Endothelial cell of umbilical vein (primary cell): Measurements from ENCODE around the gene RSKR. TPM values are rescaled to one million over a fixed set of nuclear protein-coding genes. Genes with fewer than 3 reads are reported as not detected.

ENCODE experiments used
- BruUV-seq: library from RNA; stranded (reverse); fragments of 400-500 nt; replicated peaks from 2 replicates; lab custom pipeline; 2021; lab: Mats Ljungman, UMichigan
- CTCF ChIA-PET: fragments of 300-600, 350-600 bp; sonication (Branson Sonifier 250); formaldehyde crosslinking; loops from one replicate; lab custom pipeline; 2021; ENCODE audit warnings: antibody characterized with exemption, inconsistent platforms; lab: Charles Lee
- POLR2A ChIA-PET: fragments of 300-600, 350-600 bp; sonication (Branson Sonifier 250); formaldehyde crosslinking; loops from one replicate; lab custom pipeline; 2021; ENCODE audit warnings: antibody characterized with exemption, inconsistent platforms; lab: Charles Lee
- DNase-seq: peaks from one replicate; pipeline ENCODE4 v3.0.0-alpha.2; 2011; ENCODE audit warnings: low read depth, low spot score
- FAIRE-seq: peaks from 2 replicates; lab custom pipeline; 2011; peaks lifted over from hg19 to GRCh38; lab: Jason Lieb, UNC
- H2AFZ ChIP-seq: 2 replicates; pipeline ENCODE4 v1.6.0; 2012; ENCODE audit warnings: low read depth, low read length, control low read depth, inconsistent platforms
- H3K27ac ChIP-seq: 2 replicates; pipeline ENCODE4 v1.5.1; 2011; ENCODE audit warnings: low read depth, mild to moderate bottlenecking, control low read depth, low read length, moderate library complexity; ENCODE audit not compliant: insufficient read depth
- H3K27me3 ChIP-seq, 2 experiments: 2 replicates each; pipeline versions ENCODE4 v1.6.0 to v1.6.1; 2011; ENCODE audit warnings: low read length in 2 of 2, mixed read lengths in 1 of 2; ENCODE audit not compliant: control insufficient read depth in 2 of 2, insufficient read depth in 2 of 2
- H3K36me3 ChIP-seq, 2 experiments: 2 replicates in 1 of 2; 3 replicates in 1 of 2; pipeline ENCODE4 v1.5.1; 2011; ENCODE audit warnings: low read length in 2 of 2, mild to moderate bottlenecking in 1 of 2, moderate library complexity in 1 of 2; ENCODE audit not compliant: control insufficient read depth in 2 of 2, insufficient read depth in 2 of 2; ENCODE audit errors: extremely low read depth in 1 of 2
- H3K4me1 ChIP-seq: 3 replicates; pipeline ENCODE4 v1.5.1; 2011; ENCODE audit warnings: mild to moderate bottlenecking, low read length; ENCODE audit not compliant: control insufficient read depth, insufficient read depth; ENCODE audit errors: extremely low read depth
- H3K4me2 ChIP-seq: 2 replicates; pipeline ENCODE4 v1.6.1; 2011; ENCODE audit warnings: low read length, control low read depth, mixed read lengths; ENCODE audit not compliant: insufficient read depth
- H3K4me3 ChIP-seq, 3 experiments: fragments of 200-600 bp in 1 of 3; sonication (generic), shearing (Covaris generic) in 1 of 3; replicated peaks in 1 of 3; 2 replicates each; pipeline ENCODE4 v1.5.1; 2011 to 2016; ENCODE audit warnings: control low read depth in 3 of 3, low read length in 3 of 3, mild to moderate bottlenecking in 2 of 3, inconsistent platforms in 1 of 3, low read depth in 1 of 3, moderate library complexity in 1 of 3; ENCODE audit not compliant: insufficient read depth in 1 of 3
- H3K79me2 ChIP-seq: 2 replicates; pipeline ENCODE4 v1.6.0; 2012; ENCODE audit warnings: low read length, inconsistent platforms; ENCODE audit not compliant: control insufficient read depth, insufficient read depth
- H3K9ac ChIP-seq: replicated peaks from 2 replicates; pipeline ENCODE3; 2011; ENCODE audit warnings: low read length, control low read depth; ENCODE audit not compliant: insufficient read depth; ENCODE audit errors: extremely low read depth
- H3K9me1 ChIP-seq: replicated peaks from 3 replicates; pipeline ENCODE4 v1.6.0; 2011; ENCODE audit warnings: mild to moderate bottlenecking, low read length; ENCODE audit not compliant: control insufficient read depth, insufficient read depth; ENCODE audit errors: extremely low read depth
- H3K9me3 ChIP-seq: replicated peaks from 2 replicates; pipeline ENCODE4 v1.5.1; 2012; ENCODE audit warnings: low read length, inconsistent platforms; ENCODE audit not compliant: control insufficient read depth, insufficient read depth
- H4K20me1 ChIP-seq: replicated peaks from 2 replicates; pipeline ENCODE3; 2011; ENCODE audit warnings: mild to moderate bottlenecking, low read length; ENCODE audit not compliant: control insufficient read depth, insufficient read depth; ENCODE audit errors: extremely low read depth
- EZH2 ChIP-seq: IDR thresholded peaks from 2 replicates; pipeline ENCODE4 v1.6.1; 2012; ENCODE audit warnings: borderline replicate concordance, low read depth, mild to moderate bottlenecking, moderate library complexity, low read length, inconsistent platforms; ENCODE audit not compliant: severe bottlenecking
- FOS ChIP-seq: IDR thresholded peaks from 2 replicates; pipeline ENCODE4 v1.6.1; 2011; ENCODE audit warnings: mild to moderate bottlenecking, low read length, moderate library complexity, borderline replicate concordance; ENCODE audit not compliant: insufficient read depth
- GATA2 ChIP-seq: IDR thresholded peaks from 2 replicates; pipeline ENCODE4 v1.7.0; 2011; ENCODE audit warnings: low read depth, mild to moderate bottlenecking, moderate library complexity, mixed read lengths, low read length; ENCODE audit not compliant: insufficient read length, insufficient read depth
- JUN ChIP-seq: IDR thresholded peaks from 2 replicates; pipeline ENCODE4 v1.6.1; 2011; ENCODE audit warnings: borderline replicate concordance, low read depth; ENCODE audit not compliant: insufficient read length, insufficient read depth
- MYC ChIP-seq: IDR thresholded peaks from one replicate; pipeline ENCODE4 v1.6.1; 2011; ENCODE audit warnings: mild to moderate bottlenecking, low read depth, low read length
- POLR2A ChIP-seq: IDR thresholded peaks from 2 replicates; pipeline ENCODE4 v1.6.1; 2012; ENCODE audit warnings: low read depth, mild to moderate bottlenecking, control low read depth, low read length
- POLR2AphosphoS5 ChIP-seq: IDR thresholded peaks from 2 replicates; pipeline ENCODE4 v1.6.1; 2012; ENCODE audit warnings: low read depth, mild to moderate bottlenecking, control low read depth, low read length, moderate library complexity; ENCODE audit not compliant: insufficient read depth
- dilution Hi-C: fragments of 300-500 bp; cut with MboI; formaldehyde crosslinking; loops from one replicate; pipeline ENCODE4 v1.15.0; 2019; ENCODE audit warnings: low sequenced_read_pairs; ENCODE audit not compliant: extremely low pct_ligation_motif_present
- intact Hi-C: fragments of 100-400 bp; cut with micrococcal nuclease; formaldehyde crosslinking; loops from one replicate; pipeline ENCODE4 v1.10.0; 2022
- polyA plus RNA-seq, 4 experiments: library from polyadenylated mRNA; depleted of rRNA in 3 of 4; stranded (reverse) in 3 of 4; unstranded in 1 of 4; fragments of >200 nt; gene quantifications; 2 replicates each; pipeline versions ENCODE4 v1.2.1 to v1.2.3, GENCODE V29; 2011 to 2012; ENCODE audit warnings: missing spikeins in 1 of 4
- total RNA-seq: library from RNA; stranded (reverse); gene quantifications from 2 replicates; pipeline ENCODE4 v1.2.3, GENCODE V29; 2021
- TF ChIP-seq, protein P1 (sequence below): IDR thresholded peaks from 2 replicates; pipeline ENCODE4 v1.6.1; 2011; ENCODE audit not compliant: insufficient read depth, insufficient read length
- TF ChIP-seq, protein P2 (sequence below), 2 donors: IDR thresholded peaks; 1 replicate in 1 of 2; 2 replicates in 1 of 2; pipeline ENCODE4 v1.5.1; 2011; ENCODE audit warnings: low read length in 2 of 2, mild to moderate bottlenecking in 2 of 2, moderate library complexity in 2 of 2, control low read depth in 1 of 2, inconsistent platforms in 1 of 2, low read depth in 1 of 2; ENCODE audit not compliant: insufficient read depth in 1 of 2; ENCODE audit errors: extremely low read depth in 1 of 2

RSKR gene
- total and polyA plus RNA-seq, 2 donors (not counting 3 experiments of a cell fraction or from before 2014, with no cell fraction given), result 10.0 to 19.9 TPM

DNA sequence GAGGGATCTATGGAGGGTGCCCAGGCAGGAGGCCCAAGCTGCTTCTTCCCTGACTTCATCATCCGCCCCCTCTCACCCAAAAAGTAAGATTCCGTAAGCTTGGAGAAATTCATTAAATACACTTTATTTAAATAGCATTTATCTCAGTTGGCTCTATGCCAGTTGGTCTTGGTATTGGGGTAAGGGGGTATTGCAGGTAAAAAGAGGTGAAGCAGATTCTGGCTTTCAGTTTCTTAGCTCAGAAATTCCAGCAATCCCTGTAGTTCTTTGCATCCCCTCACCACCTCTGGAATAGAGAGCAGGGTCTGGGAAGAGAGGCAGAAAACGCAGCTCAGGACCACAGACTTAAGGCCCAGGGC is 36.5 kb downstream of the RSKR start:
- DNase-seq, result no peak
- Histone ChIP-seq H3K9me1 (no peaks in the 10 kb centered on the region), H3K4me2 (no peak overlapping the region), H2AFZ (no peak overlapping the region), H3K9me3 (no peaks in the 10 kb centered on the region), H3K4me3 (no peak overlapping the region), H3K27ac (no peak overlapping the region), H3K4me1 (peaks cover 2% of the 10 kb centered on the region), H3K36me3 (peaks cover 5 to 9% of the 10 kb centered on the region in 2 experiments), H3K9ac (no peak overlapping the region), H4K20me1 (no peaks in the 10 kb centered on the region), H3K27me3 (no peaks in the 10 kb centered on the region), H3K79me2 (no peaks in the 10 kb centered on the region)
- TF ChIP-seq FOS (no peak), POLR2A (no peak), JUN (no peak), EZH2 (no peak), MYC (no peak), POLR2AphosphoS5 (no peak), GATA2 (no peak)
- TF ChIP-seq, protein P1, sequence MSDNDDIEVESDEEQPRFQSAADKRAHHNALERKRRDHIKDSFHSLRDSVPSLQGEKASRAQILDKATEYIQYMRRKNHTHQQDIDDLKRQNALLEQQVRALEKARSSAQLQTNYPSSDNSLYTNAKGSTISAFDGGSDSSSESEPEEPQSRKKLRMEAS, result no peak
- TF ChIP-seq, protein P2, sequence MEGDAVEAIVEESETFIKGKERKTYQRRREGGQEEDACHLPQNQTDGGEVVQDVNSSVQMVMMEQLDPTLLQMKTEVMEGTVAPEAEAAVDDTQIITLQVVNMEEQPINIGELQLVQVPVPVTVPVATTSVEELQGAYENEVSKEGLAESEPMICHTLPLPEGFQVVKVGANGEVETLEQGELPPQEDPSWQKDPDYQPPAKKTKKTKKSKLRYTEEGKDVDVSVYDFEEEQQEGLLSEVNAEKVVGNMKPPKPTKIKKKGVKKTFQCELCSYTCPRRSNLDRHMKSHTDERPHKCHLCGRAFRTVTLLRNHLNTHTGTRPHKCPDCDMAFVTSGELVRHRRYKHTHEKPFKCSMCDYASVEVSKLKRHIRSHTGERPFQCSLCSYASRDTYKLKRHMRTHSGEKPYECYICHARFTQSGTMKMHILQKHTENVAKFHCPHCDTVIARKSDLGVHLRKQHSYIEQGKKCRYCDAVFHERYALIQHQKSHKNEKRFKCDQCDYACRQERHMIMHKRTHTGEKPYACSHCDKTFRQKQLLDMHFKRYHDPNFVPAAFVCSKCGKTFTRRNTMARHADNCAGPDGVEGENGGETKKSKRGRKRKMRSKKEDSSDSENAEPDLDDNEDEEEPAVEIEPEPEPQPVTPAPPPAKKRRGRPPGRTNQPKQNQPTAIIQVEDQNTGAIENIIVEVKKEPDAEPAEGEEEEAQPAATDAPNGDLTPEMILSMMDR (IDR thresholded peaks at IDR 0.05; ENCODE audit: extremely low read depth in 1 of 2, insufficient read depth in 1 of 2, low read depth in 1 of 2, low read length in 2 of 2), result no peak
- BruUV-seq, result no TSS peak
- FAIRE-seq, result no peak
- CTCF ChIA-PET, result no interaction called here
- dilution Hi-C loops (no loop called here), intact Hi-C loops (loop anchor here (2.0 kb wide), 1 partner anchor 21 kb away; the partner anchor contains the start of gene SPAG5)
- POLR2A ChIA-PET, result no interaction called here
